Stimulated activated CD4-positive, alpha-beta T cell treated with anti-CD3 and anti-CD28 coated beads, Interleukin-1b, Interleukin-23, amount 100 ng/mL, for 24 hours (primary cell): Measurements from ENCODE around the gene PDE10A.

Experiments used
- DNase-seq, 4 experiments: peaks; one replicate each; pipeline ENCODE4 v3.0.0-alpha.2; 2020; ENCODE audit warnings: low read depth in 4 of 4, low spot score in 1 of 4

The PDE10A gene

DNA sequence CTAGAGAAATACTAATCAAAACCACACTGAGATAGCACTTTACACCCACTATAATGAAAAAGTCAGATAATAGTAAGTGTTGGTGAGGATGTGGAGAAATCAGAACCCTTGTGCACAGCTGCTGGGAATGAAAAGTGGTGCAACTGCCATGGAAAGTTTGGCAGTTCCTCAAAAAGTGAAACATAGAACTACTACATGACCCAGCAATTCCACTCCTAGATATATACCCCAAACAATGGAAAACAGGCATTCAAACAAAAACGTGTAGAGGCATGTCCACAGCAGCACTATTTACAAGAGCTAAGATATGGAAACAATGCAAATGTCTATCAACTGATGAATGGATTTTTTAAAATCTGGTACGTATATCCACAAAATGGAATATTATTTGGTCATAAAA is 236.1 kb downstream of the PDE10A start:
- DNase-seq, result no peak

DNA sequence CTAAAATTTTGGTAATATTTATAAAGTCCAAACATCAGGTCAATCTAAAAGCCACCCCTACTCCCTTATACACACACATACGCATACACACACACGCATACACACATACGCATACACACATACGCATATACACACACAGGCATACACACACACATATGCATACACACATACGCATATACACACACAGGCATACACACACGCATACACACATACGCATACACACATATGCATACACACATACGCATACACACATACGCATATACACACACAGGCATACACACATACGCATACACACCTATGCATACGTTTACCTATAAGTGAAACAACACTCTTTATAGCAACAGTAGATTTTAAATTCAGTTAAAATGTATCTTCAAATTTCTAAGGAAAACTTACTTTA is 240.8 kb downstream of the PDE10A start:
- no peak for DNase-seq

DNA sequence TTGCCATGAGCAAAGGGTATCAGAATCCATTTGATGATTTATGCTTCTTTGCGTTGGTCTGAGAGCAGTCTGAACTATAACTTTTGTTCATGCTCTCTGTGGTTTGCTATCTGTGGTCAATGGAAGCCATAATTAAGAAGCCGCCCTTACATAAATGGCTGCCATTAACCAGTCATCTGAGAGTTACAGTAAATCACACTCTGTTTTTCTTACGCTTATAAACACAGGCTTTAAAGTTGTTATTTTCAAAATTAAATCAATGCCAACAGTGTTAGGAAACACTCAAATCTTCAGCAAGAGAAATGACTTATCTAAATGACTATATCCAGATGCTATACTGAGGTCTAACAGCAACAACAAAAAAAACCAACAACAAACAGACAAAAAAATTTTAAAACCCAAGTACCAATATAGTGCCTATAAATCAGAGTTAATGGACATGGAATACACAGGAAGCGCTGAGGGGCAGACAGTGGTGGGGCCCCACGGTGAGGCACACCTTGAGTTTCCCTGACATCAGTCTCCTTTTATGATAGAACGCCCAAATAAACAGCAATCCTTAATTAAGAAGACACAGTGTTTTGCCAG is 245.7 kb downstream of the PDE10A start:
- no peak for DNase-seq

DNA sequence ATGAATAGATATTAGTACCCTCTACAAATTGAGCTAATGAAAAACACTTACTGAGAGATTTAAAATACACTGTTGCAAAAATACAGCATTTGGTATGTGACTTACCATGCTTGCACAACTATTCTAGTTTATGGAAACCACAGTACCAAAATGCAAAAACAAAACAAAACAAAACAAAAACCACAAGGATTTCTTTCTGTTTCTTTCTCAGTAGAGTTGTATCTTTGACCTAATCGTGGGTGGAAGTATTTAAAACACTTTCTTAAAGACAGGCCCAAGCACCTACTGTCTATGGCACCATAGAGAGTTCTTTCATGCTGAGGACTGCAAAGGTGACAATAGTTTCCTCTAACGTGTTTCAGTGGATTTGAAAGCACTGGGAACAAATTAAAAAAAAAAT is 258.3 kb downstream of the PDE10A start:
- DNase-seq, result no peak

DNA sequence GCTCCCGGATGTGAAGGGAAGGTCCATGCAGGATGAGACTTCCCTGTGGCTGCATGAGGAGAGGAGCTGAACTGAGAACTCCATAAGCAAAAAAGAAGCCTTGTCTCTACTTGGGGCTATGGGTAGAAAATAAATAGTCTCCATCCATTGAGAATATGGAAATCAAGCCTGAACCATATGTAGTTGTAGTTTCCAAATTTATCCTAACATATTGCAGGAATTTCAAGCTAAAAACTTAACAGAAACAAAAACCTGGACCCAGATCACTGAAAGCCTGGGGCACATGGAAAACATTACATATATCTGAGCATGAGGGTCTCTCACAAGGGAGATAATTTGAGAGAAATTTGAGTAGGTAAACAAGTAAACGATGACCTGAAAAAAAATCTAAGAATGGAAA is 258.7 kb downstream of the PDE10A start:
- no peak for DNase-seq

DNA sequence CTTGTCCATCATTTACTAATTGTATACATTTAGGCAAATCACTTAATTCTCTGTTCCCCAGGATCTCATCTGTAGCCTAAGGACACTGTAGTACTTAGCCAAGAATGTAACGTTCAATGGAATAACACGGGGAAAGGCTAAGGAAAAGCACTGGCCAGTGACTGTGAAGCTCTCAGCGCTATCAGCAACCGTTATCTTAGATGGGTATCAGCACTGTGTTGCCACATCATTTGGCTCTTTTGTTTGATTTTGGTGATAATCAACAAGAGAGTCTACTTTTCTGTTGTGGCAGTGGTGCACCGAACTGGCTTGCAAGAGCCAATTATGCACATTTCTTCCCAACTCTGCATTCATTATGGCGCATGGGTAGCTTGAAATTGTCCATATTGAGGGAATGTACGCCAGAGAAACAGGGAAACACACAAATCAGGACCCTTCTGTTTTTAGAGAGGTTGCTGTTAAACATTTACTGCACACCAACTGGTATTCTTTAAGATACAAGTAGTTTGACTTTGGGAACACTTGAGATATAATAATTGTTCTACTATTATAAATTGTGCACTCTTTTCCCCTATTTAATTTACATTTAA is 259.9 kb downstream of the PDE10A start:
- no peak for DNase-seq

DNA sequence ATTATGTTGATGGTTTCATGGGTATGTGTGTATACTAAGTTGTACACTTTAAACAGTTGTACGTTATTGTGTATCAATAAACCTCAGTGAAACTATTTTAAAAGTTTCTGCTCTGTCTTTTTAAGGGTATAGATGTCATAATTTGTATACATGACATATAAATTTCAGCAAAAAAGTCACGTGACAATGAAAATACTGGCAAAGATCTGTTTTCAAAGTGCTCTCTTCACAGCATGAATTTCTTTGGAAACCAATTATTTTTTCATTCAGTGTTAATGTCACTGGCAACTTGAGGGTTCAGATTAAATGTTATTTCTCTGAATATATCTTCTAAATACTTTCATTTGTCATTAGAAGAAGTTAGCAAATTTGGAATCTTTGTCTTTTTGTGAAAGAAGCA is 261.9 kb downstream of the PDE10A start:
- DNase-seq, result no peak

DNA sequence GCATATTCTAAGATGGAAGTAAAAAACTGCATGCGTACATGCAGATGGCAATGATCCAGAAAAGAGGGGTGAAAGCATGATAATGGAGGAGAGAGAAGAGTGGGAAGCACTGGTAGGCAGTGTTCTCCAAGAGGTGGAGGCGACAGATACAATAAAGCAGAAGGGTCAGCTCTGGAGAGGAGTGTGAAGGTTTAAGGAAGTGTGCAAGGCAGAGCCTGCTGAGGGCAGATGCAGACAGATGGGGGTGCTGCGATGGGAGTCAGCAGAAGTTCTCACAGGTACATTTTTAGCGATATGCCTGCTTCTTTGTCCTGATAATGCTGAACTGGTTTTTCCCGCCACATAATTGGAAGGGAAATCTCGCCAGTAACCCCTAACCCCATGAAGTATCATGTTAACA is 272.6 kb downstream of the PDE10A start:
- DNase-seq, result no peak

DNA sequence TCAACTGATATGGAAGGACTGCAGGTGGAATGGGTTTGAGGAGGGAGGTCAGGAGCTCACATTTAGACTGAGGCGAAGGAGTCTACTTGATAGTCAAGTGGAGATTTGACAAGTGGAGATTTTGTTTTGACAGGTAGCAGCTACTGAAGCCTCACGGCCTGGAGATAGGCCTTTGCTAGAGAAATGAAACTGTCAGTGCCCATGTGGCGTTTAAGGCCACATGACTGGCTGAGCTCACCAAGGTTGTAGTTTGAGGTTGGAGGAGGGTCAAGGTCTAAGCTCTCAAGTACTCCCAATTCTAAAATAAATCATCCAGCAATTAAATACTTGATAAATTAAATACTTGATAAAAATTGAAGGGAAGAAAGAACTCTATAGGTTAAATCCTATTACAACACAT is 273.5 kb downstream of the PDE10A start:
- no peak for DNase-seq

DNA sequence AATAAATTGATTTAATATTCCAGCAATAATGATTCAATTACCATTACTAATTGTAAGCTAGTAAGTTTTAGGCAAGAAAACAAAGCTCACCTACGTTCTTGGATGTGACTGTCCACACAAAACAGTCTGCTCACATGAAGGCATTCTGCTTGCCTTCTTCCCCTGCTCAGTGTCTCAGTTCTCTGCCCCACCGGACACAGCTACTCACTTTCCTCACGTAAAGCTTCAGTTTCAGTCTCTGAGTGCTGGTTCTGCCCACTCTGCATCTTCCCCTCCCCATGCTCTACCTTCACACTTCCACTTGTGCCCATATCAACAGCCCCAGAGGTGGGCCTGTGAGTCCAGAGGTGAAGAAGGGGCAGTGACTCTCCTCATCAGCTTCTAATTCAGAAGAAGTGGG is 279.7 kb downstream of the PDE10A start:
- no peak for DNase-seq

DNA sequence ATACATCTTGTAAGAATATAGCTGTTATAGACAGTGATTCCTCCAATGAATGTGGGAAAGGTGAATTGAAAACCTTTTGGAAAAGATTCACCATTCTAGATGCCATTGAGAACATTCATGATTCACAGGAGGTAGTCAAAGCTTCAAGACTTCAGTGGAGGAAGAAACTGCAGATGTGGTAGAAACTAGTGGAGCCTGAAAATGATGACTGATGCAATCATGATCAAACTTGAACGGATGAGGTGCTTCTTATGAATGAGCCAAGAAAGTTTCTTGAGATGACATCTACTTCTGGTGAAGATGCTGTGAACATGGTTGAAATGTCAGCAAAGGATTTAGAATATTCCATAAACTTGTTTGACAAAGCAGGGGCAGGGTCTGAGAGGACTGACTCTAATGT is 286.9 kb downstream of the PDE10A start:
- DNase-seq, result no peak

DNA sequence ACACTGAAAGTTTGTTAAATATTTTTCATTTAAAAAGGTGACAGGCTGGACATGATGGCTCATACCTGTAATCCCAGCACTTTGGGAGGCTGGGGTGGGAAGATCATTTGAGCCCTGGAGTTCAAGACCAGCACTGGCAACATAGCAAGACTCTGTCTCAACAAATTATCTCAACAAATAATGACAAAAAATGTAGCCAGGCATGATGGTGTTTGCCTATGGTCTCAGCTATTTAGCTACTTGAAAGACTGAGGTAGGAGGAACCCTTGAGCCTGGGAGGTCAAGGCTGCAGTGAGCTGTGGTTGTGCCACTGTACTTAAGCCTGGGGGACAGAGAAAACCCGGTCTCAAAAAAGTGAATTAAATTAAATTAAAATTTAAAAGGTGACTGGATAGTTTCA is 297.7 kb downstream of the PDE10A start:
- DNase-seq, result no peak

DNA sequence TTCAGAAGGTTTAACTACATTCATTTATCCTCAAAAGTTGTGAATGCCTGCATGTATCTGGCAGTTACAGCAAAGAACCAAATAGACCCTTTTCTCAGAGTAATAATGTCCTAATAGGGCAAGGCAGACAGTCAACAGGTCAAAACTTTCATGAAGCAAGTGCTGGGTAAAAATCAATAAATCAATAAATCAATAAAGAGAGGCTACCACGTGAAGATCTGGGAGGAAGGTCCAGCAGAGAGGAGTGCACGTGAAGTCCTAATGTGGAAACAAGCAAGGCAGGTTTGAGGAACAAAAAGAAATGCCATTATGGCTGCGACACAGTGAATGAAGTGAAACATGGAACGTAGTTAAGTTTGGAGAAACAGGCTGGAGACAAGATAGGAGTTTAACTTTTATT is 317.3 kb downstream of the PDE10A start:
- DNase-seq, result no peak

DNA sequence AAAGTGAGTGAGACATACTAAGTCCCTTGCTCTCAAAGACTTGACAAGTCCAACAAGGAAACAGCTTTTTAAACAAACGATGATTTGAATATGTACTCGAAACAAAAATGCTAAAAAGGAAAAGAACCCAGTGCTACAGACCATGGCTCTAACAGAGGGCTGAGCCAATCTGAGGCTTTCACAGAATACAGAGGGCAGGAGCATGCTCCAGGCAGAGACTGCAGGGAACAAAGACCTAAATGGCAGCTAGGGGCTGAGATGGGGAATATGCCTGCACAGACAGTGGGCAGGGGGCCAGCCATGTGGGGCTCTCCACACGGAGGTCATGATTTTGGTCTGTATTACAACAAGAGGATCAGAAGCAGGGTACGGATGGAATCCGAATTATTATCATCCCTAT is 322.5 kb downstream of the PDE10A start:
- no peak for DNase-seq

DNA sequence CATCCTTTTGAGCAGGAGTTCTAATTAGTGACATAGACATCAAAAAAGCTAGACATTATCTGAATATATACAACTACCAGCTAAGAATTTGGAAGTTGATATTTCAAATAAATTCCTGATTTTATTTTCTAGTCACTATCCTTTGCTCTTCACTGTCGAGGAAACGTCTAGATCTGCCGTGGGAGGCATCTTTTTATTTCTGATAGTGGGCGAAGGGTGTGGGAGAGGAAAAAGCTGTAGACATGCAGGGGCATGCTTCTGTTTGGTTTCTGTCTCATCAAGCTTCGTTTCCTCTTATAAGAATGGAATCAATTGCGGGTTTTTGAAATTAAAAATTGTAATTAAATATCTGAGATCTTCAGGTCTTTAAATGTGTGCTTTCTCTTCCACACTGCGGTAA is 337.4 kb downstream of the PDE10A start:
- no peak for DNase-seq

DNA sequence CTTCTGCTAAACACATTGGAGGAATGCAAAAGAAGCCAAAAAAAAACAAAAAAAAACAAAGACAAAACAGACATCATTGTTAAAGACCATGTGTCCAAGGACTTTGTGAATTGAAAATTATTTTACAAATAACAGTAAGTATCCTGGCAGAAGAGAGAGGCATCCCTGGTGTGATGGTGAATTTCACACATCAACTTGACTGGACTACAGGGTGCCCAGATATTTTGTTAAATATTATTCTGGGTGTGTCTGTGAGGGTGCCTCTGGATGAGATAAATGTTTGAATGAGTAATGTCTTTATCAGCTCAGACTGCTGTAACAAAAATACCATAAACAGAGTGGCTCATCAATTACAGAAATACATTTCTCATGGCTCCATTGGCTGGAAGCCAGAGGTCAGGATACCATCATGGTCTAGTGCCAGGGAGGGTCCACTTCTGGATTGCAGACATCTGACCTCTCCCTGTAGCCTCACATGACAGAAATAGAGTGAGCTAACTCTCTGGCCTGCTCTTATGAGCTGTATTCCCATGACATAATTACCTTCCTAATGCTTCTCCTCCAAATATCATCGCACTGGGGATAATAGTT is 341.4 kb downstream of the PDE10A start:
- DNase-seq, result no peak

DNA sequence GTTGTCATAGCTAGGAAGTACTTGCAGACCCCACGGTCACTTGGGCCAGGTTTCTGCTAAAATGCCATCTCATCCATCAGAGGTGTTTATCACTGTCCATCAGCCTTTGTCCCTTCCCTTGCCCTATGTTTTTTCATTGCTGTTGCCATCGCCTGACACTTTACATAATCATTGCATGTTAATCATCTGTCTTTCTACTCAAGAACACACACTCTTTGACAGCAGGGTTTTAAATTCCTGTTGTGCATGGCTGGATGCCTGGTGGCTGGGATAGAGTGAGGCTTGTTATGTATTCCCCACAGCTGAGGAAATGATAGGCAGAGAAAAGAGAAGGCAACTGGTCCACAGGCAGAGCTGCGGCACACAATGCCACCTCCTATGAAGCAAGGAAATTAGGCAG is 341.9 kb downstream of the PDE10A start:
- DNase-seq, result no peak

DNA sequence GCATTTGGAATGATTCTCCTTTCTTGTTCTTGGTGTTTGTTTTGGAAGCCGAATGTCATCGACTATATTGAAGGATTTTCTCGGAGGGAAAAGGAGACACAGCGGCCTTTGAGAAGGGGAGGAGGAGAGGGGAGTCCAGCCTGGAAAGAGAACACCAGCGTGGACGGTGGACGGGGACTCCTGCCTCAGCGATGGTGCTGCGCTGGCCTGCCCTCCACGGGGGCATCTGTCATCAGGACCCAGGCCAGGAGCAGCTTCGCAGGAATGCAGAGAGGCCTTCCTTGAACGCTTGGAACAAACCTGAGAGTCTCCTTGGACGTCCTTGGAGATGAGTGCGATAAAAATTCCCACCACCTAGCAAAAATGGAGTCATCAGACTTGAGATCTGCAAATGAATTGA is 345.3 kb downstream of the PDE10A start:
- DNase-seq, result no peak

DNA sequence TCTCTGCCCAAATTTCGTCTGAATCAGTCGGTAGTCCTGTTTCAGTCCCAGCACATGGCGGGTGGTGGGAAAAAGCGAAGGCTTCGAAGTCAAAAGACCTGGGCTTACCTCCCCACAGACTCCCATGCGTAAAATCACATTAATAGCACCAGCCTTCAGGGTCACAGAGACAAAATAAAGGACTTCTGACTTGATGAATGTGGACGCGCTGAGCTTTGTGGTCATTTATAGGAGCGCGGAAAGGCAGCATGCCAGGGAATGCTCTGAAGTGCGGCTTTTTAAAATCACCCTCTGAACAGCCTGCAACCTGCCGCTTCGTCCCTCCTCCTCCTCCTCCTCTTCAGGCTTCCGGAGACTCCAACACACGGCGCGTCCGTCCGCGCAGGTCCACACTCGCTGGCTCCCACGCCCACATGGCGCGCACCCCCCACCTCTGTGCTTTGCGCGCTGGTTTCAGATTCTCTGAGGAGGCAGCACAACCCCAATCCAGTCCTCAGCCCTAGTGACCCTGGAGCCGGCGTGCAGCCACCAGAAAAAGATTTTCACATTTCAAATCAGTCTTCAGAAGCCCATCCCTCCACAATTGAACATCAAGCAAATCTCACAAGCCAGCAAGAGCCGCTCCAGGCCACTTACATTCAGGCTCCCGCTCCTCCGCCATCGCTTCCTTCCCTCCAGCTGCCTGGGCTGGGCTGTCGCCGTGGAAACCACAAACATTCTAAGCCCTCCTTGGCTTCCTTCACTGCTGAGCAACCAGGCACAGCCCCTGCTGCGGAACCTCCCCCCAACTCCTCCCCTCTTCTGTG is 353.9 kb downstream of the PDE10A start, which contains the start of gene C6orf118:
Gene C6orf118, minus strand, starts transcription at position 680 of the 806 bp plus-strand sequence. Its CDS starts 19 bp downstream, at position 661.
- no peak for DNase-seq

DNA sequence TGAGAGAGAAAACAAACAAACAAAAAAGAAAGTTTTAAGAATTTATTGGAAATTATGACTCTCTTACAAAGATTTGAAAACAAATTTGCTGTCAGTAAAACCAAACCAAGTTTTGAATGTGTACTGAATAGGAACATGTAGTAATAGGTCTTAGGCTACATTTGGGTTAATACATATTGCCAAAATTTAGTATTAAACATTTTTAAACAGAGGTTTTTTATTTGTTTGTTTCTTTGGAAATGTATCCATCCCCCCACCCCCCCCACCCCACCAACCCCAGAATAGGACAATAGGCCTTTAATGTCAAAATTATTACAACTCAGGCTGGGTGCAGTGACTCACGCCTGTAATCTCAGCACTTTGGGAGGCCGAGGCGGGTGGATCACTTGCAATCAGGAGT is 356.1 kb downstream of the PDE10A start:
- no peak for DNase-seq

DNA sequence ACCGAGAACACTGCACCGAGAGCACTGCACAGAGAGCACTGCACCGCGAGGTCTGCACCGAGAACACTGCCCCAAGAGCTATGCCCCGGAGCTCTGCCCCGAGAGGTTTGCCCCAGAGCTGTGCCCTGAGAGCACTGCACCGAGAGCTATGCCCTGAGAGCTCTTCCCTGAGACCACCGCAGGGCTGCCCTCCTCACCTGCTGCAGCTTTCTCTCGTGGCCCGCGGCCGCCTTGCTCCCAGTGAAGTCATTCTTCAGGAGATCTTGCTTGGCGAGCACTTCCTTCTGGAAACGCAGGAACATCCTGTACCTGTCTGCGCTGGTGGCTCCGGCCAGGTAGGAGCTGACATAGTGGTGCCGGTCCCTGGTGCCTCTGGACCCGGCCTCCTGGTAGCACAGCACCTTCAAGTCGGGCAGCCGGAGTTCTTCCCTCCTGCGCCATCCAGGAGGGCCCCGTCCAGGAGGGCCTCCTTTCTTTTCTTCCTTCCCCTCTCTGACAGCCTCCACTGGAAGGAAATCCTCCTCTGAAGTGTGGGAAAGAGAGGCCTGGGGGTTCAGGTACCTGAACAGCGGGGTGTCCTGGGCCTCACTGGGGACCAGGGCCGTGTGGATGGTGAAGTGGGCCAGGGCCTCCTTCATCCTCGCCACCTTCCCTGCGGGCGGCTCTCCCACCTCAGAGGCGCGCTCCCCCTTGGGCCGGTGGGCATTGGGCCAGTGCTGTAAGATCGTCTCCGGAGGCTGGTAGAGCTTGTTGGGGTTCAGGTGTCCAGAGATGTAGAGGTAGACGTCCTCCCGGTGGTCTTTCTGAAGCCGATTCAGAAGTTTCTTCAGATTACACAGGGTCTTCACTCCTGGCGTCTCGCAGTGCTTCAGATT is 361.4 kb downstream of the PDE10A start:
- no peak for DNase-seq
